K562 treated with DMSO at 1 percent for 12 hours (cell line): ENCODE measurements around the gene DARS1. TPM values are rescaled to one million over a fixed set of nuclear protein-coding genes. Genes with fewer than 3 reads are reported as not detected.

Experiments
- total RNA-seq: library from RNA; unstranded; fragments of 300-600 nt; gene quantifications from 2 replicates; pipeline ENCODE4 v1.2.3, GENCODE V29; 2022; ENCODE audit not compliant: insufficient read depth

DARS1 gene
- 29.7 and 69.3 TPM in 2 replicates for total RNA-seq

DNA sequence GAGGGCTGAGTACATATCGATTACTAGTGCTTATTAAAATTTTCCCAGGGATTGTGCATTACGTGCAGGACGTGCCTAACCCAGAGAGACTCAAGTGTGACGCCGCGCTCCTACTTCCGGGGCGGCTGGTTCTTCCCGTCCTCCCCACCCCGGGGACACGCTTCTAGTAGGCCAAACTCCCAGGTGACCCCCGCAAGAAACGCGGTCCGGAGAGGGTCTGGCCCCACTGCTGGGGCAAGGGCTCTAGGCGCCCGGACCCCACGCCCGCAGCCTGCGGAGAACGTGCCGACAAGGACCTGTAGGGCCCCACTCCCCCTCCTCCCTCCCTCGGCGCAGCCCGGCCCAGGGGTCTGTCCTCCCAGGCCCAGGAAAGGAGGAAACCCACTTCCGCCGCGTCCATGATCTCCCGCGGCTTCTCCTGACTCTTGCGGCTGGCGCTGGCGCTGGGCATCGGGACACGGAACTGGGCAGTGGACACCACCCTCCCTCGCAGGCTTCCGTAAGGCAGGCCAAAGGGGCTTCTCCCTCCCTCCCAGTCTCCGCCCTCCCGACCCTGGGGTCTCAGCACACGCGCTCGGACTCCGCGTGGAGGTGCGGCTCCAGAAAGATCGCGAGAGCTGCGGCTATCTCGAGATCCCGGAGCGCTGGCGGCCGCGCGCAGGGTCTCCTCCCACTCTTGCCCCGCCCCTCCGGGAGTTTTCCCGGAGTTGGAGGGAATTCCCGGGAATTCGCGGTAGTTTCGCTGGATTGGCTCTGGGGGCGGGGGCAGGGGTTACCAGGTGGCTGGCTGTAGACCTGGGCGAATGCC, at the start of gene DARS1:
DARS1 (minus strand) TSS at position 609 of the 808 bp plus-strand sequence; CDS start at position 451, 158 bp downstream.

DNA sequence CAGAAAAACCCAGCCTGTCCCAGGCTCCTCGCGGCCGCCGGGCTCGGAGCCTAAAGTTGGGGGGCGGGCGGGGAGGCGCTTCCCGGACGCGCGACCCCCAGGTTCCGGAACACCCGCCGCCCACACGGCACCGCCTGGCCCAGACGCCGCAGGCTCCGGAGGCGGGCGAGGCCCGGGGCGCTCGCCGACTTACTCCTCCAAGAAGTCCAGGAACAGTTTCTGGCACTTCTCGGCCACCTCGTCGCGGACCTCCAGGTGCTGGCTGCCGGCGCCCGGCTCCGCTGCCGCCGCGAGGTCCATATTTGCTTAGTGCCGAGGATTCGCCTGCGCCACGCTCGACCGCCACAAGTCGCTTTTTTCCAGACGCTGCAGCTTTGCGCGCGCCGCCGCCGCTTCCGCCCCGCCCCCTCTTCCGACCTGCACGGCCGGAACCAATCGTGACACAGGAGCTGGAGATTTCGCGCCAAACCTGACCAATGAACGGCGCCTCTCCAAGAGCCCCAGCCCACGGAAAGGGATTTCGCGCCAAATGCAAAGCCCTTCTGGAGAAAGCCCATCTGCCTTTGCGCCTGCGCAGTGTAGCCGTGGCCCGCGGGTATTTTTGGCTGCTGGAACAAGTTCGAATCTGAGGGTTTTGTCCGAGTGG, 109.2 kb downstream of the DARS1 start, which contains the start of gene MCM6:
MCM6 (minus strand) TSS at position 378 of the 646 bp plus-strand sequence; CDS start at position 300, 78 bp downstream.

Other genes starting within 250 kb of the DARS1 start
- gene UBXN4, start 243.8 kb downstream of the DARS1 start, total RNA-seq: 17.3 and 55.5 TPM in 2 replicates
- not detected in 2 replicates for gene LCT, start 148.4 kb downstream of the DARS1 start, total RNA-seq
- 43.9 and 84.1 TPM in 2 replicates for gene MCM6, start 109.2 kb downstream of the DARS1 start, total RNA-seq
- gene CXCR4, start 132.5 kb upstream of the DARS1 start, total RNA-seq: 0.79 TPM in 1 of 2 replicates, not detected in the other